AG10803 (cell line): ENCODE measurements around the gene PRSS57.

ENCODE experiments used
- DNase-seq: peaks from one replicate; pipeline ENCODE4 v3.0.0; 2010; ENCODE audit warnings: low read depth
- H3K4me3 ChIP-seq: 2 replicates; pipeline ENCODE4 v1.5.1; 2011; ENCODE audit warnings: mild to moderate bottlenecking, low read length, control low read depth
- CTCF ChIP-seq: conservative IDR thresholded peaks from 2 replicates; pipeline ENCODE4 v1.5.1; 2011; ENCODE audit warnings: mild to moderate bottlenecking, low read length, control low read depth, inconsistent platforms

PRSS57 gene

GRCh38 chr19:680287-681028 lies 14.8 kb downstream of the PRSS57 start:
- peak; percentile 29 for TF ChIP-seq CTCF
- peak; percentile 98 for DNase-seq
- H3K4me3 ChIP-seq, result peak overlapping the region; percentile 62

- TF ChIP-seq CTCF, result no peak
- H3K4me3 ChIP-seq, result peak overlapping the region; percentile 58
- DNase-seq, result peak; percentile 72
Observed at GRCh38 chr19:679418-680286, 15.6 kb downstream of the PRSS57 start.

- no peak for DNase-seq
- no peak for TF ChIP-seq CTCF
- peak overlapping the region; percentile 58 for H3K4me3 ChIP-seq
Observed at GRCh38 chr19:678791-679388, 16.4 kb downstream of the PRSS57 start.

GRCh38 chr19:677601-678436 lies 17.4 kb downstream of the PRSS57 start:
- H3K4me3 ChIP-seq, result peak overlapping the region; percentile 86
- no peak for DNase-seq
- no peak for TF ChIP-seq CTCF

GRCh38 chr19:677201-677600 lies 18.1 kb downstream of the PRSS57 start:
- peak overlapping the region; percentile 86 for H3K4me3 ChIP-seq
- no peak for TF ChIP-seq CTCF
- DNase-seq, result peak; percentile 82

- no peak for DNase-seq
- peak within 1 kb of the TSS; percentile 86 for H3K4me3 ChIP-seq
- TF ChIP-seq CTCF, result no peak
Observed at GRCh38 chr19:676339-677105, 18.7 kb downstream of the PRSS57 start, which contains the start of gene FSTL3. Gene FSTL3 (plus strand): TSS chr19:676392. CDS start chr19:676424, 32 bp downstream.
